ENCODE data around the gene PPP6R2. TPM values are rescaled to one million over a fixed set of nuclear protein-coding genes. Genes with fewer than 3 reads are reported as not detected.

Gene PPP6R2
- total RNA-seq, 4 donors from 2014 or later, result 23.8 to 86.3 (median 37.0) TPM

DNA sequence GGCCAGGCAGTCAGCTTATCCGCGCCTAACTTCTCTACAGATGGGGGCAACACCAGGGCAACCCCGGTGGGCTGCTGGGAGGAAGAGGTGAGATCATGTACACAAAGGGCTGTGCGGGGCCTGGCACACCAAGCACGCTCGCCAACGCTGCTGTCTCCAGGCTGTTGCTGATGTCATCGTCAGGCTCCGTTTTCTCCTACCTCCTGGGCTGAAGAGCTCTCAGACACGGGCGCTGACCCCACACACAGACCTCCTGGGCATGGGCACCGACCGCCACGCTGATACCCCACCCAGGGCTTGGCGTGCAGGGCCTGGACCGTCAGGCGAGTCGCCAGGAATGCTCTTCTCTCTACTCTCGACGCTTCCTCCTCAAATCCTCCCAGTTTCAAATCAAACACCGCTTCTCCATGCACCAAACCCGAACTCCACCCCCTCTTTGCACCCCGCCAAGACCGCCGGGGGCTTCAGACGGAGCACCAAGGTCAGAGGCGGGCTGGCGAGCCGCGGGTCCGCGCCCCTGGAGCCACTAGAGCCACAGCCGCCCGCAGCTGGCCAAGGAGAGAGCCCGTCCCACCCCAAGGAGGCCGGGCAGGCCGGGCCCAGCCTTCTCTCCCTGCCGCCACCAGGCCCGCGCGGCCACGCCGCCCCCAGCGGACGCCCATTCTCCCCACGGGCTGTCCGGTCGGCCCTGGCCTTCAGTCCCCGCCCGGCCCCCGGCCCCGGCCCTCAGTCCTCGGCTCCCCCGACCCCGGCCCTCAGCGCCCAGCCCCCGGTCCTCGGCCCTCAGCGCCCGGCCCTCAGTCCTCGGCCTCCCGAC, 130.9 kb downstream of the PPP6R2 start:
- TF ChIP-seq, protein P1, sequence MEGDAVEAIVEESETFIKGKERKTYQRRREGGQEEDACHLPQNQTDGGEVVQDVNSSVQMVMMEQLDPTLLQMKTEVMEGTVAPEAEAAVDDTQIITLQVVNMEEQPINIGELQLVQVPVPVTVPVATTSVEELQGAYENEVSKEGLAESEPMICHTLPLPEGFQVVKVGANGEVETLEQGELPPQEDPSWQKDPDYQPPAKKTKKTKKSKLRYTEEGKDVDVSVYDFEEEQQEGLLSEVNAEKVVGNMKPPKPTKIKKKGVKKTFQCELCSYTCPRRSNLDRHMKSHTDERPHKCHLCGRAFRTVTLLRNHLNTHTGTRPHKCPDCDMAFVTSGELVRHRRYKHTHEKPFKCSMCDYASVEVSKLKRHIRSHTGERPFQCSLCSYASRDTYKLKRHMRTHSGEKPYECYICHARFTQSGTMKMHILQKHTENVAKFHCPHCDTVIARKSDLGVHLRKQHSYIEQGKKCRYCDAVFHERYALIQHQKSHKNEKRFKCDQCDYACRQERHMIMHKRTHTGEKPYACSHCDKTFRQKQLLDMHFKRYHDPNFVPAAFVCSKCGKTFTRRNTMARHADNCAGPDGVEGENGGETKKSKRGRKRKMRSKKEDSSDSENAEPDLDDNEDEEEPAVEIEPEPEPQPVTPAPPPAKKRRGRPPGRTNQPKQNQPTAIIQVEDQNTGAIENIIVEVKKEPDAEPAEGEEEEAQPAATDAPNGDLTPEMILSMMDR (IDR thresholded peaks at IDR 0.05; ENCODE audit: low read depth), result no peak

DNA sequence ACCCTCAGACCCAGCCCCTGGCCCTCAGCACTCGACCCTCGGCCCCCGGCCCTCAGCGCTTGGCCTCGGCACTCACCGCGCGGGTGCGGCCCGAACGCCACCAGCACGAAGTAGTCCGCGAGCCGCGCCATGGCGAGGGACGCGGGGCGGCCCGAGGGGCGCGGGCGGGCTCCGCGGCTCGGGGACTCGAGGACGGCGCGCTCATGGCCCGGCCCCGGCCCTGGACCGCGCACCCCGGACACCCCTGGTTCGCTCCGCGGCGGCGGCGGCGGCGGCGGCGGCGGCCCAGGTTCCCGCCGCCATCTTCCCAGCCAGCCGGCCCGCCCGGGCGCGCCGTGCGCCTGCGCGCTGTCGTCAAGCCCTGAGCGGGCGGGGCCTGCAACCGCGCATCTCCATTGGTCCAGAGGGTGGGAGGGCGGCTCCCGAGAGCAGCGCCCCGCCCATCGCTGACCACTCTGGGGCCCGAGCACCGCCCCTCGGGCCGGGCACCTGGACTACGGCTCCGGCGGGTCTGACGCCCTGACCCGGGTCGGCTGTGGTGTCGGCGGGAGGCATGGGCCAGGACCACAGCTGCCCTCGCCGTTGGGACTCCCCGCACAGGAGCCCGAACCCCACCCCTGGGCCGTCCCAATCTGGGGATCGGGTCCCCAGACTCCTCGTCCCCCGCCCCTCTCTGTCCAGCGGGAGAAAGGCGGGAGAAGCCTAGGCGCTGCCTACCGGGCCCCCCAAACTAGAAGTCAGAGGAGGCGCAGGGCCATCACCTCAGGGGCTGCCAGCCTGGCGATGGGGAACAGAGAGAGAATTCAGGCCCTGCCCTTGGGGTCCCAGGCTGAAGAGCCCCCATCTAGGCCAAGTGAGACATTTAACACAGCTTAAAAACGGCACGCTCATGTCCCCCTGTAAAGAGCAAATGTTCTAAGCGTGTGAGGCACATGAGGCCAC, 131.9 kb downstream of the PPP6R2 start, which contains the start of gene SBF1:
TSS of gene SBF1 (minus strand) at position 326 of the 942 bp plus-strand sequence. CDS start at position 131, 195 bp downstream.
- TF ChIP-seq, protein P1 (IDR thresholded peaks at IDR 0.05; ENCODE audit: low read depth), result no peak

DNA sequence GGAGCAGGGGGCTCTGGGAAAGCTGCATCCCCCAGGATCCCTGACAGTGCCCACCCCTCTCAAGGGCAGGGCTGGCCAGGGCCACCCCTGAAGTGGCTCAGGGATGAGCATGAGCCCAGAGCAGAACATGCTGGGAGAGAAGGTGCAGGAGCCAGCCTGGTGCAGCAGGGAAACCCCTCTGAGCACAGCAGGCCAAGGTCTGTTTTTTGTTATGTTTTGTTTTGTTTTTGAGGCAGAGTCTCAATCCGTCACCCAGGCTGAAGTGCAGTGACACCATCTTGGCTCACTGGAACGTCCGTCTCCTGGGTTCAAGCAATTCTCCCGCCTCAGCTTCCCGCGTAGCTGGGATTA, 132.5 kb downstream of the PPP6R2 start:
- TF ChIP-seq, protein P1 (IDR thresholded peaks at IDR 0.05; ENCODE audit: low read depth), result no peak

DNA sequence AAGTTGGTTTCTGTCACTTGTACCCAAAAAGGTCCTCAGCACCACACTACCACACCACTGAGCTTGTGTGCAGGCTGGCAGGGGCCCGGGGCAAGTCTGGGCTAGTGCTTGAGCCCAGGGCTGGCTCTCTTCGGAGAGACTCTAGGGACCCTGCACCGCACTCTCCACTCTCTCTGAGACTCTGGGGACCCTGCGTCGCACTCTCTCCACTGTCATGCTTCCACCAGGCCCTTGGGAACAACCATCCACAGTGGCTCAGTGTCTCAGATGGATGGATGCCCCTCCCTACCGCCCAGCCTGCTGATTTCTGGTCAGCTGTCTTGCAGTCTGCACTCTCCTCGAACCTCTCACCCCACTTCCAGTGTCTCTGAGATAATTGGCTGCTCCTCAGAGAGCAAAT, 133.7 kb downstream of the PPP6R2 start:
- TF ChIP-seq, protein P1 (IDR thresholded peaks at IDR 0.05; ENCODE audit: low read depth), result no peak

DNA sequence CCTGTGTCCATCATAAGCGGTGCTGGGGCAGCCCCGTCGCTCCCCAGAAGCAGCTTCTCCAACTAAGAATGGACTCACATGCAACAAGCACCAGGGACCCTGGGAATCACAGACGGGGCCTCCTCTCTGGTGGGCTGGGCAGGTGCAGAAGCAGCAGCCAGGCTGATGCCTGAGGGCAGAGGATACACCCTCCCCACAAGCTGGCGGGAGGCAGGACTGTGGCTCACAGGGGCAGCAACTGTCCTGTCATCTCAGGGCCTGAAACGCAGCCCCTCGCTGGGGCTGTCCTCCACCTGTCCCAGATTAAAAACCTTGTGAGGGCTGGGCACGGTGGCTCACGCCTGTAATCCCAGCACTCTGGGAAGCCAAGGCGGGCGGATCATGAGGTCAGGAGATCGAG, 134.8 kb downstream of the PPP6R2 start:
- TF ChIP-seq, protein P1 (IDR thresholded peaks at IDR 0.05; ENCODE audit: low read depth), result no peak

DNA sequence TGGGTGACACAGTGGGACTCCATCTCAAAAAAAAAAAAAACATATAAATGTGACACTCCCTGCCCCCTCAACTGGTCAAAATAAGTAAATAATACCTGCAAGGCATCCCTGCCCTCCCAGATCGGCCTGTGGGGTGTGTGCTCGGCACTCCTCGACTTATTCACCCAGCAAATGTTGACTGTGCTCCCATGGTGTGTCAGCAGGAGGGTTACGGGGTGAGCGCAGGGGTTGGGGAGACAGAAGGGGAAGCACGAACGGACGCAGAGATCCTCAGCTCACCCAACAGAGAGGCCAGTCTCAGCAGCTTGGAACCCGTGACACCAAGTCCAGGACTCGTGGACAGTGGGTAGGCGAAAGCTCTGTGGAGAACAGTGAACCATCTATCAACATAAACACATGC, 136.6 kb downstream of the PPP6R2 start:
- TF ChIP-seq, protein P1 (IDR thresholded peaks at IDR 0.05; ENCODE audit: low read depth), result no peak

DNA sequence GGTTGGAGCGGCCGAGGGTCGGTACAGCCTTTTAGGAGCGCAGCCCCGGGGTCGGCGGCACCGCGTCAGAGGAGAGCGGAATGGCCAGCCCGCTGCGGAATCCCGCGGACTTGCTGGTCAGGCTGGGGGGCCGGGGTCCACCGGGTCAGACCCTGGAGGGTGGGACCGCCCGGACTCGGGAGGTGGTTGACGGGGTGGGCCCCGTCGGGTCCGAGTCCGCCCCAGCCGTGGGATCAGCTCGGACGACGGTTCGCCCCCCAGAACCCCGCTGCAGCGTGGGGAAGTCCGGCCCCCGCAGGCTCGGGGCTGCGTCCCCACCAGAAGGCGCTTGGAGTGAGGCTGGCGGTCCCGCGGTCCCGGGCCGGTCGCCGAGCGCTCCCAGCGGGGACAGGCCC, 137.9 kb downstream of the PPP6R2 start:
- TF ChIP-seq, protein P1 (IDR thresholded peaks at IDR 0.05; ENCODE audit: low read depth), result no peak

Data from subcutaneous adipose tissue (tissue), 4 donors.